ENCODE data around the gene PPP1R9A.

PPP1R9A gene

DNA sequence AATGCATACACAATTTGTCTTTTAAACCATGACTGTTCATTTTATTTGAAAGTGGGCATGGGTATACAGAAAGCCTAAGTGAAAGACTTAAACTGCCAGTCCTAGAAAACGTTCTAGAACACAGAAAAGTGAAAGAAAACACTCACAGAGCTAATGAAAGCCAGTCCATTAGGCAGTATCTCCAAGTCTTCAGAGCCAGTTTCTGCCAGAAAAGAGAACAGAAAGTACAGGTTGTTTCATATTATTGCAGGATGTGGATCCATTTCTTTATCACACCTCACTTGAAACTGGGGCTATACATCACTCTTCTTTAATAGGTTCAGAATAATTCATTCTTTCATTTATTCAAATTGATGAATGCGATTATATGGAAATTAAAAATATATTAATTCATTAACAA lies 409.2 kb downstream of the PPP1R9A start:
- ChIA-PET POLR2A (no interaction called here), CTCF (no interaction called here)
- Histone ChIP-seq H3K4me1 (ENCODE audit: control insufficient read depth, insufficient read depth, low read length) (no peaks in the 10 kb centered on the region), H3K9me3 (ENCODE audit: control insufficient read depth, insufficient read depth, low read depth, low read length) (no peaks in the 10 kb centered on the region), H3K27ac (ENCODE audit: extremely low read depth, low read depth, low read length) (no peak overlapping the region), H3K36me3 (ENCODE audit: control insufficient read depth in 2 of 2, insufficient read depth in 1 of 2, low read length in 2 of 2) (no peaks in the 10 kb centered on the region), H3K4me3 (ENCODE audit: low read depth, low read length) (no peak overlapping the region)
- TF ChIP-seq ZNF792 (tag by site-specific recombination; IDR thresholded peaks at IDR 0.05) (no peak), ZNF548 (tag by site-specific recombination; IDR thresholded peaks at IDR 0.05) (no peak), ZEB2 (tag by site-specific recombination; IDR thresholded peaks at IDR 0.05) (no peak), ZNF791 (tag by site-specific recombination; IDR thresholded peaks at IDR 0.05) (no peak), YY2 (tag by site-specific recombination; IDR thresholded peaks at IDR 0.05) (no peak), ZNF830 (tag by site-specific recombination; IDR thresholded peaks at IDR 0.05; ENCODE audit: low read depth) (no peak), GFI1B (tag by site-specific recombination; IDR thresholded peaks at IDR 0.05) (no peak), REPIN1 (tag by site-specific recombination; IDR thresholded peaks at IDR 0.05; ENCODE audit: low read depth) (no peak), ZNF423 (tag by site-specific recombination; IDR thresholded peaks at IDR 0.05) (no peak), HOXC10 (CRISPR knock-in tag; IDR thresholded peaks at IDR 0.05) (no peak), ZFP41 (tag by site-specific recombination; IDR thresholded peaks at IDR 0.05; ENCODE audit: borderline replicate concordance) (no peak), ZNF121 (tag by site-specific recombination; IDR thresholded peaks at IDR 0.05) (no peak), OSR2 (tag by site-specific recombination; IDR thresholded peaks at IDR 0.05) (no peak), ZNF140 (tag by site-specific recombination; IDR thresholded peaks at IDR 0.05) (no peak), ZNF37A (tag by site-specific recombination; IDR thresholded peaks at IDR 0.05) (no peak)
- TF ChIP-seq, protein P1, sequence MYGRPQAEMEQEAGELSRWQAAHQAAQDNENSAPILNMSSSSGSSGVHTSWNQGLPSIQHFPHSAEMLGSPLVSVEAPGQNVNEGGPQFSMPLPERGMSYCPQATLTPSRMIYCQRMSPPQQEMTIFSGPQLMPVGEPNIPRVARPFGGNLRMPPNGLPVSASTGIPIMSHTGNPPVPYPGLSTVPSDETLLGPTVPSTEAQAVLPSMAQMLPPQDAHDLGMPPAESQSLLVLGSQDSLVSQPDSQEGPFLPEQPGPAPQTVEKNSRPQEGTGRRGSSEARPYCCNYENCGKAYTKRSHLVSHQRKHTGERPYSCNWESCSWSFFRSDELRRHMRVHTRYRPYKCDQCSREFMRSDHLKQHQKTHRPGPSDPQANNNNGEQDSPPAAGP (tag by site-specific recombination; IDR thresholded peaks at IDR 0.05) = no peak
- TF ChIP-seq, protein P2, sequence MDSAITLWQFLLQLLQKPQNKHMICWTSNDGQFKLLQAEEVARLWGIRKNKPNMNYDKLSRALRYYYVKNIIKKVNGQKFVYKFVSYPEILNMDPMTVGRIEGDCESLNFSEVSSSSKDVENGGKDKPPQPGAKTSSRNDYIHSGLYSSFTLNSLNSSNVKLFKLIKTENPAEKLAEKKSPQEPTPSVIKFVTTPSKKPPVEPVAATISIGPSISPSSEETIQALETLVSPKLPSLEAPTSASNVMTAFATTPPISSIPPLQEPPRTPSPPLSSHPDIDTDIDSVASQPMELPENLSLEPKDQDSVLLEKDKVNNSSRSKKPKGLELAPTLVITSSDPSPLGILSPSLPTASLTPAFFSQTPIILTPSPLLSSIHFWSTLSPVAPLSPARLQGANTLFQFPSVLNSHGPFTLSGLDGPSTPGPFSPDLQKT (IDR thresholded peaks at IDR 0.05; ENCODE audit: borderline replicate concordance, low read depth, low read length) = no peak
- TF ChIP-seq, protein P3, sequence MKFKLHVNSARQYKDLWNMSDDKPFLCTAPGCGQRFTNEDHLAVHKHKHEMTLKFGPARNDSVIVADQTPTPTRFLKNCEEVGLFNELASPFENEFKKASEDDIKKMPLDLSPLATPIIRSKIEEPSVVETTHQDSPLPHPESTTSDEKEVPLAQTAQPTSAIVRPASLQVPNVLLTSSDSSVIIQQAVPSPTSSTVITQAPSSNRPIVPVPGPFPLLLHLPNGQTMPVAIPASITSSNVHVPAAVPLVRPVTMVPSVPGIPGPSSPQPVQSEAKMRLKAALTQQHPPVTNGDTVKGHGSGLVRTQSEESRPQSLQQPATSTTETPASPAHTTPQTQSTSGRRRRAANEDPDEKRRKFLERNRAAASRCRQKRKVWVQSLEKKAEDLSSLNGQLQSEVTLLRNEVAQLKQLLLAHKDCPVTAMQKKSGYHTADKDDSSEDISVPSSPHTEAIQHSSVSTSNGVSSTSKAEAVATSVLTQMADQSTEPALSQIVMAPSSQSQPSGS (tag by site-specific recombination; IDR thresholded peaks at IDR 0.05; ENCODE audit: low read depth) = no peak

DNA sequence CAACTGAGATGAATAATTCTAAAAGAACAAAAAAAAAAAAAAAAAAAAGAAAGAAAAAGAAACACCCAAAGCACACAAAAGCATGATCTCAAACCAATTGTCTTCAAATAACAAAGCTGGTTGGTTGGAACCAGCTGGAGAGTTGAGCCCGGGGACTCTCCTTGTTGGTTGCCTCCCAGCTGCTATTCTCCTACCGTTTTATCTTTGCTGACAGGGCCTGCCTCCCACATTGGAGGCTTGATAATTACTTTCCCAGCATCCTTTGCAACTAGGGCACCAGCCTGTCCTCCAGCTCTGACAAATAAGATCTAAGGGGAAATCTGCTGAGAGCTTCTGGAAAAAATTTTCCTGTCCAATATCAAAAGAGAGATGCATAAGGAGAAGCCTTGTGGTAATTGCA lies 410.2 kb downstream of the PPP1R9A start:
- Histone ChIP-seq H3K4me1 (ENCODE audit: control insufficient read depth, insufficient read depth, low read length) (no peaks in the 10 kb centered on the region), H3K36me3 (ENCODE audit: control insufficient read depth in 2 of 2, insufficient read depth in 1 of 2, low read length in 2 of 2) (no peaks in the 10 kb centered on the region), H3K27ac (ENCODE audit: extremely low read depth, low read depth, low read length) (no peak overlapping the region), H3K4me3 (ENCODE audit: low read depth, low read length) (no peak overlapping the region), H3K9me3 (ENCODE audit: control insufficient read depth, insufficient read depth, low read depth, low read length) (no peaks in the 10 kb centered on the region)
- TF ChIP-seq ZNF658 (tag by site-specific recombination; IDR thresholded peaks at IDR 0.05) (no peak), ZNF624 (tag by site-specific recombination; IDR thresholded peaks at IDR 0.05) (no peak), ZSCAN16 (tag by site-specific recombination; IDR thresholded peaks at IDR 0.05) (no peak), ZNF843 (tag by site-specific recombination; IDR thresholded peaks at IDR 0.05) (no peak), ZNF140 (tag by site-specific recombination; IDR thresholded peaks at IDR 0.05) (no peak), ZNF837 (tag by site-specific recombination; IDR thresholded peaks at IDR 0.05) (no peak), FEZF1 (tag by site-specific recombination; IDR thresholded peaks at IDR 0.05) (no peak), ZNF19 (tag by site-specific recombination; IDR thresholded peaks at IDR 0.05; ENCODE audit: low read depth) (no peak), ZNF335 (tag by site-specific recombination; conservative IDR thresholded peaks at IDR 0.05) (no peak), ZNF174 (tag by site-specific recombination; IDR thresholded peaks at IDR 0.05) (no peak), ZNF473 (tag by site-specific recombination; IDR thresholded peaks at IDR 0.05) (no peak), WT1 (tag by site-specific recombination; IDR thresholded peaks at IDR 0.05) (no peak), ZNF529 (tag by site-specific recombination; IDR thresholded peaks at IDR 0.05; ENCODE audit: insufficient replicate concordance) (no peak), ZNF530 (tag by site-specific recombination; IDR thresholded peaks at IDR 0.05; ENCODE audit: low read depth) (no peak), GFI1B (tag by site-specific recombination; IDR thresholded peaks at IDR 0.05) (no peak), ZNF121 (tag by site-specific recombination; IDR thresholded peaks at IDR 0.05) (no peak)
- TF ChIP-seq, protein P4, sequence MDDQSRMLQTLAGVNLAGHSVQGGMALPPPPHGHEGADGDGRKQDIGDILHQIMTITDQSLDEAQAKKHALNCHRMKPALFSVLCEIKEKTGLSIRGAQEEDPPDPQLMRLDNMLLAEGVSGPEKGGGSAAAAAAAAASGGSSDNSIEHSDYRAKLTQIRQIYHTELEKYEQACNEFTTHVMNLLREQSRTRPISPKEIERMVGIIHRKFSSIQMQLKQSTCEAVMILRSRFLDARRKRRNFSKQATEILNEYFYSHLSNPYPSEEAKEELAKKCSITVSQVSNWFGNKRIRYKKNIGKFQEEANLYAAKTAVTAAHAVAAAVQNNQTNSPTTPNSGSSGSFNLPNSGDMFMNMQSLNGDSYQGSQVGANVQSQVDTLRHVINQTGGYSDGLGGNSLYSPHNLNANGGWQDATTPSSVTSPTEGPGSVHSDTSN (CRISPR knock-in tag; IDR thresholded peaks at IDR 0.05) = no peak
- ChIA-PET POLR2A (interaction anchor here (0.7 kb wide), 1 partner anchor 65 kb away, joined by 6 read pairs; no protein-coding TSS in a partner anchor), CTCF (interaction anchor here (0.7 kb wide), 1 partner anchor 66 kb away, joined by 3 read pairs; no protein-coding TSS in a partner anchor)
